ENCODE results near the gene CNGB1. TPM values are rescaled to one million over a fixed set of nuclear protein-coding genes. Genes with fewer than 3 reads are reported as not detected.

The CNGB1 gene
- total RNA-seq, 1 donor = not detected

- DNase-seq (ENCODE audit: insufficient read length, low spot score, missing footprints) = no peak
- TF ChIP-seq, protein P1, sequence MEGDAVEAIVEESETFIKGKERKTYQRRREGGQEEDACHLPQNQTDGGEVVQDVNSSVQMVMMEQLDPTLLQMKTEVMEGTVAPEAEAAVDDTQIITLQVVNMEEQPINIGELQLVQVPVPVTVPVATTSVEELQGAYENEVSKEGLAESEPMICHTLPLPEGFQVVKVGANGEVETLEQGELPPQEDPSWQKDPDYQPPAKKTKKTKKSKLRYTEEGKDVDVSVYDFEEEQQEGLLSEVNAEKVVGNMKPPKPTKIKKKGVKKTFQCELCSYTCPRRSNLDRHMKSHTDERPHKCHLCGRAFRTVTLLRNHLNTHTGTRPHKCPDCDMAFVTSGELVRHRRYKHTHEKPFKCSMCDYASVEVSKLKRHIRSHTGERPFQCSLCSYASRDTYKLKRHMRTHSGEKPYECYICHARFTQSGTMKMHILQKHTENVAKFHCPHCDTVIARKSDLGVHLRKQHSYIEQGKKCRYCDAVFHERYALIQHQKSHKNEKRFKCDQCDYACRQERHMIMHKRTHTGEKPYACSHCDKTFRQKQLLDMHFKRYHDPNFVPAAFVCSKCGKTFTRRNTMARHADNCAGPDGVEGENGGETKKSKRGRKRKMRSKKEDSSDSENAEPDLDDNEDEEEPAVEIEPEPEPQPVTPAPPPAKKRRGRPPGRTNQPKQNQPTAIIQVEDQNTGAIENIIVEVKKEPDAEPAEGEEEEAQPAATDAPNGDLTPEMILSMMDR (IDR thresholded peaks at IDR 0.05; ENCODE audit: extremely low read depth, low read depth, low read length) = no peak
- Histone ChIP-seq H3K4me2 (ENCODE audit: insufficient read depth, low read length) (no peak overlapping the region), H3K79me2 (ENCODE audit: insufficient read depth, low read length) (peaks cover 25% of the 10 kb centered on the region), H3K4me1 (ENCODE audit: insufficient read depth, low read length) (peaks cover 20% of the 10 kb centered on the region), H3K9me3 (ENCODE audit: low read depth, low read length) (no peaks in the 10 kb centered on the region), H3K27ac (ENCODE audit: low read depth, low read length) (no peak overlapping the region), H3K4me3 (ENCODE audit: insufficient read depth, low read length) (no peak overlapping the region), H3K27me3 (ENCODE audit: insufficient read depth, low read length) (no peaks in the 10 kb centered on the region), H4K20me1 (ENCODE audit: insufficient read depth, low read length) (peaks cover 38% of the 10 kb centered on the region), H3K36me3 (ENCODE audit: insufficient read depth, low read length) (peaks cover 35% of the 10 kb centered on the region), H2AFZ (ENCODE audit: low read length) (no peak overlapping the region)
Measured at GRCh38 chr16:57997176-57997527, 26.2 kb upstream of the CNGB1 start.

DNA sequence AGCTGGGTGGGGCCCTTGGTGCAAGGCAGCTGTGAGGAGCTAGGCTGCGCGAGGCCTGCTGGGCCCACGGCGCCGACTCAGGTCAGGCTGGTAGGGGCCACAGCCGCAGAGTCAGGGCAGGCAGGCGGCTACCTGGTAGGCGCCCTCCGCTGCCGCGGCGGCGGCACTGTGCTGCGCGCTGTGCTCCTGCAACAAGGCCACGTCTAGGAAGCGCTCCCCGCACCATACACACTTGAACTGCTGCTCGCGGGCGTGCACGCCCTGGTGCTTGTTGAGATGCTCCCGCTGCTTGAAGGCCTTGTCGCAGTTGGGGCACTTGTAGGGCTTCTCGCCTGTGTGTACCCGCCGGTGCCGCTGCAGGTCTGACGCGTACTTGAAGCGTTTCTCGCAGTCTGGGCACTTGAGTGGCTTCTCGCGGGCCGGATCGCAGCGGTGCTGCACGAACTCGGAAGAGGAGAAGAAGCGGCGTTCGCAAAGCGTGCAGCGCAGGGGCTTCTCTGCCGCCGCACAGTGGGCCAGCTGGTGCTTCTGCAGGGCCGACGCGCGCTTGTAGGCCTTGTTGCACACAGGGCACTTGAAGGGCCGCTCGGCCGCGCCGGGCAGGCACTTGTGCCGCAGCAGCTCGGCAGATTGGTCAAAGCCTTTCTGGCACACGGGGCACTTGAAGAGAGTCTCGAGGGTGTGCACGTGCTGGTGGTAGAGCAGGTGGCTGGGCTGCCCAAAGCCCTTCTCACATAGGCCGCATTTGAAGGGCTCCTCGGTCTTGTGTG lies 25.7 kb upstream of the CNGB1 start:
- Histone ChIP-seq H3K4me3 (ENCODE audit: insufficient read depth, low read length) (no peak overlapping the region), H3K4me2 (ENCODE audit: insufficient read depth, low read length) (no peak overlapping the region), H2AFZ (ENCODE audit: low read length) (no peak overlapping the region), H3K79me2 (ENCODE audit: insufficient read depth, low read length) (peaks cover 20% of the 10 kb centered on the region), H3K36me3 (ENCODE audit: insufficient read depth, low read length) (peaks cover 35% of the 10 kb centered on the region), H3K27ac (ENCODE audit: low read depth, low read length) (no peak overlapping the region), H3K9me3 (ENCODE audit: low read depth, low read length) (no peaks in the 10 kb centered on the region), H3K4me1 (ENCODE audit: insufficient read depth, low read length) (peaks cover 15% of the 10 kb centered on the region), H3K27me3 (ENCODE audit: insufficient read depth, low read length) (no peaks in the 10 kb centered on the region), H4K20me1 (ENCODE audit: insufficient read depth, low read length) (peaks cover 38% of the 10 kb centered on the region)
- TF ChIP-seq, protein P1 (IDR thresholded peaks at IDR 0.05; ENCODE audit: extremely low read depth, low read depth, low read length) = no peak
- peak; percentile 46 for DNase-seq (ENCODE audit: insufficient read length, low spot score, missing footprints)

- H3K36me3 ChIP-seq (ENCODE audit: insufficient read depth, low read length) = peaks cover 35% of the 10 kb centered on the region
- peaks cover 38% of the 10 kb centered on the region for H4K20me1 ChIP-seq (ENCODE audit: insufficient read depth, low read length)
- TF ChIP-seq, protein P1 (IDR thresholded peaks at IDR 0.05; ENCODE audit: extremely low read depth, low read depth, low read length) = no peak
- no peak overlapping the region for H3K4me3 ChIP-seq (ENCODE audit: insufficient read depth, low read length)
- no peaks in the 10 kb centered on the region for H3K27me3 ChIP-seq (ENCODE audit: insufficient read depth, low read length)
- H3K4me1 ChIP-seq (ENCODE audit: insufficient read depth, low read length) = peaks cover 13% of the 10 kb centered on the region
- H3K4me2 ChIP-seq (ENCODE audit: insufficient read depth, low read length) = no peak overlapping the region
- peaks cover 20% of the 10 kb centered on the region for H3K79me2 ChIP-seq (ENCODE audit: insufficient read depth, low read length)
- no peaks in the 10 kb centered on the region for H3K9me3 ChIP-seq (ENCODE audit: low read depth, low read length)
- H3K27ac ChIP-seq (ENCODE audit: low read depth, low read length) = no peak overlapping the region
- no peak overlapping the region for H2AFZ ChIP-seq (ENCODE audit: low read length)
- peak; percentile 62 for DNase-seq (ENCODE audit: insufficient read length, low spot score, missing footprints)
Measured at GRCh38 chr16:57995721-57996405, 24.9 kb upstream of the CNGB1 start.

GRCh38 chr16:57994778-57995177 lies 23.9 kb upstream of the CNGB1 start:
- H3K4me1 ChIP-seq (ENCODE audit: insufficient read depth, low read length) = peaks cover 11% of the 10 kb centered on the region
- peaks cover 35% of the 10 kb centered on the region for H3K36me3 ChIP-seq (ENCODE audit: insufficient read depth, low read length)
- H3K79me2 ChIP-seq (ENCODE audit: insufficient read depth, low read length) = peaks cover 19% of the 10 kb centered on the region
- TF ChIP-seq, protein P1 (IDR thresholded peaks at IDR 0.05; ENCODE audit: extremely low read depth, low read depth, low read length) = peak; percentile 41
- H3K27ac ChIP-seq (ENCODE audit: low read depth, low read length) = no peak overlapping the region
- H3K9me3 ChIP-seq (ENCODE audit: low read depth, low read length) = no peaks in the 10 kb centered on the region
- H4K20me1 ChIP-seq (ENCODE audit: insufficient read depth, low read length) = peaks cover 38% of the 10 kb centered on the region
- H3K4me2 ChIP-seq (ENCODE audit: insufficient read depth, low read length) = no peak overlapping the region
- no peak overlapping the region for H2AFZ ChIP-seq (ENCODE audit: low read length)
- H3K4me3 ChIP-seq (ENCODE audit: insufficient read depth, low read length) = no peak overlapping the region
- peak; percentile 95 for DNase-seq (ENCODE audit: insufficient read length, low spot score, missing footprints)
- H3K27me3 ChIP-seq (ENCODE audit: insufficient read depth, low read length) = no peaks in the 10 kb centered on the region
